Omental fat pad (tissue), 4 donors: Measurements from ENCODE around the gene TNRC18. TPM values are rescaled to one million over a fixed set of nuclear protein-coding genes. Genes with fewer than 3 reads are reported as not detected.
"Not testable (repeated sequence)": the region's sequence is repeated elsewhere in the genome, so short reads cannot be mapped to it uniquely, and the experiment has no call there.

Source experiments
- ATAC-seq: fragments of 150-250 bp; one replicate; pipeline ENCODE4 v1.9.1; 2016; ENCODE audit warnings: mild to moderate bottlenecking, moderate library complexity; ENCODE audit not compliant: low FRiP score
- DNase-seq: peaks from one replicate; pipeline ENCODE4 v3.0.0-alpha.2; 2019; ENCODE audit warnings: low spot score
- total RNA-seq, 4 donors: library from RNA; depleted of rRNA; stranded (reverse); fragments of >200 nt; gene quantifications; one replicate each; pipeline ENCODE4 v1.1.0, GENCODE V29; 2016
- TF ChIP-seq, protein P1 (sequence below), 3 donors: fragments of 450-650 bp; IDR thresholded peaks; one replicate each; pipeline ENCODE4 v1.5.1; 2016 to 2017; ENCODE audit warnings: antibody characterized with exemption in 3 of 3, mild to moderate bottlenecking in 3 of 3, moderate library complexity in 2 of 3

TNRC18 gene
- total RNA-seq, 4 donors from 2014 or later, result 26.0 to 62.4 (median 29.4) TPM

DNA sequence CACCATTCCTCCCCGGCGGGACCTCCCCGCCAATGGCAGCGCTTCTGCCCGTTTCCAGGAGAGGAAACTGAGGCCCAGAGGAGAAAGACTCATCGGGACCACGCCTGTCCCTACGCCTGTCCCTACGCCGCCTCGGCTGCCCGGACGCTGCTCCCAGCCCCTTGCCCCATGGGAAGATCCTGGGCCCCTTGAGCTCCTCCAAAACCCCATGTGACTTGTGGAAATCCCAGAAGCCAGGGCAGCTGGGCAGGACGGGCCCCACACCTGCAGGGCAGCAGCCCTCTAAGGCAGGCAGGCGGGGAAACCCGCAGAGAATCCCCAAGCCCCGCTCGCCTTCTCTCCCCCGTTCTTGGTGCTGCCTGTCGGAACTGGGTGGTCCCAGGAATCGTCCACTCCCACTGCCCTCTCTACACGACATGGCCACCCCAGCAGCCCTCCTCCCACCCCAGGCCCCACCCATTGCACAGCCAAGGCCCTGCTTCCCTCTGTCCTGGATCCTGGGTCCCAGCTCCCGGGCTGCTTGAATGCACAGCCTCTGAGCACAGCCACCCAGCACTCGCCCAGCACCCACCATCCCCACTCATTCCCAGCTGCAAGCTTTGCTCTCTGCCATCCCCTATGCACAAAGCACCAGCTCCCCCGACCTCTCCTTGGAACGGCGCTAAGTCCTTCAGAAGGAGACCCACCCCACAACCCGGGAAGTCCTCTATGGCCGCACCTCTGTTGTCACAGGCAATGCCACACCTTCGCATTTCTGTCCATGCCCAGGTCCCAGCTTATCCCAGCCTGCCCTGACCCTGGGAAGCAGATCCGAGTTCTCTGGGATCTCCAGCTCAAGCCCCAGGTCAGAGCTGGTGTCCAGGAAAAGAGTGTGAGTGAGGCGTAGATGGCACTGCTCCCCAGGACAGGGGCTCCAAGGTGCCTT is 90.3 kb downstream of the TNRC18 start:
- DNase-seq, result no peak
- TF ChIP-seq, protein P1, sequence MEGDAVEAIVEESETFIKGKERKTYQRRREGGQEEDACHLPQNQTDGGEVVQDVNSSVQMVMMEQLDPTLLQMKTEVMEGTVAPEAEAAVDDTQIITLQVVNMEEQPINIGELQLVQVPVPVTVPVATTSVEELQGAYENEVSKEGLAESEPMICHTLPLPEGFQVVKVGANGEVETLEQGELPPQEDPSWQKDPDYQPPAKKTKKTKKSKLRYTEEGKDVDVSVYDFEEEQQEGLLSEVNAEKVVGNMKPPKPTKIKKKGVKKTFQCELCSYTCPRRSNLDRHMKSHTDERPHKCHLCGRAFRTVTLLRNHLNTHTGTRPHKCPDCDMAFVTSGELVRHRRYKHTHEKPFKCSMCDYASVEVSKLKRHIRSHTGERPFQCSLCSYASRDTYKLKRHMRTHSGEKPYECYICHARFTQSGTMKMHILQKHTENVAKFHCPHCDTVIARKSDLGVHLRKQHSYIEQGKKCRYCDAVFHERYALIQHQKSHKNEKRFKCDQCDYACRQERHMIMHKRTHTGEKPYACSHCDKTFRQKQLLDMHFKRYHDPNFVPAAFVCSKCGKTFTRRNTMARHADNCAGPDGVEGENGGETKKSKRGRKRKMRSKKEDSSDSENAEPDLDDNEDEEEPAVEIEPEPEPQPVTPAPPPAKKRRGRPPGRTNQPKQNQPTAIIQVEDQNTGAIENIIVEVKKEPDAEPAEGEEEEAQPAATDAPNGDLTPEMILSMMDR (IDR thresholded peaks at IDR 0.05), result no peak
- no peak for ATAC-seq

DNA sequence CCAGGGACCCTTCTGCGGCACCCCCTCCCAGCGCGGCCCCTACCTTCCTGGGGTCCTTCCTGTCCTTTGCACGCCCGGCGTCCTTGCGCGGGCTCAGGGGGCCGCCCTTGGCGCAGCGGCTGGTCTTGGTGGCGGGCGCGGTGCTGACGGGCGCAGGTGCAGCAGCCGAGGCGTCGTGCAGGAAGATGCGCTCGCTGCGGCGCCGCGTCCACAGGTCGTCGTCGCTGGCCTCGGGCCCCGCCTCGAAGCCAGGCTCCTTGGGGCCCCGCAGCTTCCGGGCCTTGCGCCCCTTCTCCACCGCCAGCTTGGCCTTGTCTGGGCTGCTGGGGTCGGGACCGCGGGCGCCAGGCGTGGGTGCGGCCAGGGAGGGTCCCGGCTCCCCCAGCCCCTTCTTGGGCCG is 91.1 kb downstream of the TNRC18 start:
- DNase-seq, result no peak
- no peak for ATAC-seq
- TF ChIP-seq, protein P1 (IDR thresholded peaks at IDR 0.05), result no peak

DNA sequence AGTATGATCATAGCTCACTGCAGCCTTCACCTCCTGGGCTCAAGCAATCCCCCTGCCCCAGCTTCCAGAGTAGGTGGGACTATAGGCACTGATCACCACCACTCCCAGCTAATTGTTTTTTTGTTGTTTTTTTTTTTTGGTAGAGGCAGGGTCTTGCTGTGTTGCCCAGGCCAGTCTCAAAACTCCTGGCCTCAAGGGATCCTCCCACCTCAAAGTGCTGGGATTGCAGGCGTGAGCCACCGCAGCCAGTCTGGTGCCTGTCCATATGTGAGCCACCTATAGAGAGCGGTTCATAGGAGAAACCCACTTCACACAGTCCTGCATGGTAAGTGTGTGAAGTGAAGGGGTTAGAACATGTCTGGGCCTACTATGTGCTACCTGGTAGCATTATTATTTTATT is 93.3 kb downstream of the TNRC18 start:
- ATAC-seq, result no peak
- TF ChIP-seq, protein P1 (IDR thresholded peaks at IDR 0.05), result no peak

DNA sequence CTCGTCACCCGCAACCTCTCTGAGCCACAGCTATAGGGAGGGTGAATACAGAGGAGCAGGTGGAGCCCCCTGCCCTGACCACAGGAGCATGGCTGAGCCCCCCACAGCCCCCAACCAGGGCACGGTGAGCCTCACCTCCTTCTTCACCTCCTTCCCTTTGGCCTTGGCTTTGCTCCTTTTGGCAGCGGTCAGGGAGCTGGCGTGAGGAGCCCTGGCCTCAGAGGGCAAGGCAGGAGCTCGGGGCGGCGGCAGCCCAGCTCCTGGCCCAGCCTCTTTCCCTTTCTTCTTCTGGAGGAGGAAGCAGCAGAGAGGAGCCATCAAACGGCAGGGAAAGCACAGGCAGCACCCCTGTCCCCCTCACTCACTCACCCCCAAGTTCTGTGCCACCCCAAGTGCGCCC is 98.7 kb downstream of the TNRC18 start:
- TF ChIP-seq, protein P1 (IDR thresholded peaks at IDR 0.05), result no peak
- no peak for ATAC-seq
- no peak for DNase-seq

More for the DNA sequence above, 93.3 kb downstream of the TNRC18 start:
- DNase-seq, result no peak

DNA sequence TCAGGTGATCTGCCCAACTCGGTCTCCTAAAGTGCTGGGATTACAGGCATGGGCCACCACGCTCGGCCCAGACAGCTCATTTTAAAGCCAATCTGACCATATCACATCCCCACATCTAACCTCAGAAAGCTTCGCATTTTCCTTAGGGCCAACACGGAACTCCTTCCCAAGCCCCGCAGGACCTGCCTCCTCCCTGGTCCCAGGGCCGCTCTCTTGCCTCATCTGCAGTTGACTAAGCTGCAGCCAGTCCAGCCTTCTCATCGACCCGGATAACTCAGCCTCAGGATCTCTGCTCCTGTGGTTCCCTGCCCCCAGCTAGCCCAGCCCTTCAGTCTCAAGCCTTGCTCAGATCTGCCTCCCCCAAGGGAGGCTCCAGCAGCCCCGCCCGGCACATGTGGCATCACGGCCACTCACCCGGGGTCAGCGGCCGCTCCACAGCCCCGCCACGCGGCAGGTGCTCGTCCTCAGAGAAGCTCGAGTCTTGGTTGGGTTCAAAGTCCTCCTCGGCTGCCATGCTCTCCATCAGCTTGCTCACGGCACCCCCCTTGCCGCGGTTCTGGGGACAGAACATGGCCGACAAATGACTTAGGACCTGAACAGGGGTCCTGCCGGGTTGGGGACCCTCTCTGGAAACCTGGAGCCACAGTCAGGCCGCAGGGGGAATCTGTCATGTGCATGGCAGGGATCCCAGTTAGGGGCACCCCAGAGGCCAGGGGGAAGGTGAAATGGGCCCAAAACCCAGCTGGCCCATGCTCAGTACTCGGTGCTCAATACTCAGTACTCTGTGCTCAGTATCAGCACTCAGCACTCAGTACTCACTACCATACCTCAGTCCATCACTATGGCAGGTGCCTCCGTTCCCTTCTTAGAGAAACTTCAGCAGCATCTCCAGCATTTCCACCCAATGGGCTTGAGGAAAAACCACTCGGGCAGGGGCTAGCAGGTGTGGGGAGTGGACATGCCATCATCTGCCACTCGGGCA is 99.5 kb downstream of the TNRC18 start:
- ATAC-seq, result not testable (repeated sequence)

DNA sequence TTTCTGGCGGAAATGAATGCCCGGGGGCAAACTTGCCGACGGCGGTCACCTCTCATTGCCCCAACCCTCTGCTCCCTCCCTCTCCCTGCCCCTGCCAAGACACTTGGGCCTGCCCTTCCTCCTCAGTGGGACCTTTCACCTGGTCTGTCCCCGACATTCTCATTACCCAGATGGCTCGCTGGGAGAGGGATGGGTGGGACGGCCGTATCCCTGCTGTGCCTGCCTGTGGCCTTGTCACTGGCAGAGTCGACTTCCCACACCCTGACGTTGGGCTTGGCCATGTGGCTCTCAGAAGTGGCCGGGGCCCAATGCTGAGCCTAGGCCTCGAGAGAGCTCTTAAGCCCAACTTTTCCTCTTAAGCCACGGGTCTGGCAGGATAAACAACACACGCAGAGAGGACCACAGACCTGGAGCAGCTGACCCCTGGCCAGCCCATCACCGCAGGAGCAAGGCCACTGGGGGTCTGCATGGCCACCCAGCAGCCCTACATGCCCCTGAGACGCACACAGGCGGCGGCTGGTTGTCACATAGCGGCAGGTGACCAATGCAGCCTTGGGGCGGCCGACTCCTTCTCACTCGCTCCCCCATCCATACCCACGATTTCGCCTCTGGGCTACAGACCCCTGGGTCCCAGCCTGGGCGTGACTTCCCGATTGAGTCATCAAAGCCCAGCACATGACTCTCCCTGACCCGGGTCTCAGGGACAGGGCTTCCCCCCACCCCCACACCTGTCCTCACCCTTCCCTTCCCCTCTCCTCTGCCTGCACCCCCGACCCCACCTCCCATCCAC is 100.8 kb downstream of the TNRC18 start:
- TF ChIP-seq, protein P1 (IDR thresholded peaks at IDR 0.05), result no peak
- ATAC-seq (no peak), DNase-seq (no peak)

More for the DNA sequence above, 99.5 kb downstream of the TNRC18 start:
- DNase-seq, result not testable (repeated sequence)
